Body of pancreas (tissue), 4 donors: ENCODE results near the gene TRIP11.

Experiments
- CTCF ChIP-seq, 7 experiments: fragments of 450-650 bp in 4 of 7; fragments of 200-600 bp in 3 of 7; sonication (generic) in 3 of 7; IDR thresholded peaks; one replicate each; pipeline ENCODE4 v1.5.1; 2016 to 2019; ENCODE audit warnings: antibody characterized with exemption in 7 of 7
- POLR2A ChIP-seq, 3 donors: fragments of 450-650 bp; IDR thresholded peaks; one replicate each; pipeline ENCODE4 v1.6.1; 2016; ENCODE audit warnings: antibody characterized with exemption in 3 of 3, mild to moderate bottlenecking in 2 of 3

- no peak for TF ChIP-seq CTCF (IDR thresholded peaks at IDR 0.05)
- no peak for TF ChIP-seq POLR2A (IDR thresholded peaks at IDR 0.05)
Observed at GRCh38 chr14:91942128-91942527, 97.7 kb downstream of the TRIP11 start.
